GM19099 (cell line): ENCODE results near the gene MEAF6.

Experiments used
- POLR2A ChIP-seq: IDR thresholded peaks from 3 replicates; pipeline ENCODE4 v1.6.1; 2011; ENCODE audit warnings: low read depth; ENCODE audit not compliant: insufficient read length; ENCODE audit errors: extremely low read depth

The MEAF6 gene

GRCh38 chr1:37540036-37540785 lies 25.6 kb upstream of the MEAF6 start:
- TF ChIP-seq POLR2A: no peak

- TF ChIP-seq POLR2A: no peak
These were observed 22.8 kb upstream of the MEAF6 start for GRCh38 chr1:37537378-37537777.

- no peak for TF ChIP-seq POLR2A
These were observed 18.9 kb upstream of the MEAF6 start for GRCh38 chr1:37533317-37534093.

GRCh38 chr1:37519613-37520012 lies 5.0 kb upstream of the MEAF6 start:
- no peak for TF ChIP-seq POLR2A

DNA sequence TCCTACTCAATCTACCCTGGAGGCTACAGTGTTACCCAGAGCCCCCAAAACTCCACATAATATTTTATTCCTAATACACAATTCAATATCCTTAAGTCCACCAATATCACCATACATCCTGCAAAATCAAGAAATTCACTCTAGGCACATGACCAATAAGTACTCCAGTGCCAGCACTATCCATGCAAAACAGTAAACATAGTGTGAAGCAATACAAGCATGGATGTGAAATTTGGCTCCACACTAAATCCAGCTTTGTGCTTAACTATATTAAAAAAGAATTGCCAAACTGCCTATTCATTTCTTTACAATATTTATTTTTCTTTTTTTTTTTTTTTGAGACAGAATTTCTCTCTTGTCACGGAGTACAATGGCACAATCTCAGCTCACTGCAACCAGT lies 3.0 kb upstream of the MEAF6 start:
- no peak for TF ChIP-seq POLR2A

DNA sequence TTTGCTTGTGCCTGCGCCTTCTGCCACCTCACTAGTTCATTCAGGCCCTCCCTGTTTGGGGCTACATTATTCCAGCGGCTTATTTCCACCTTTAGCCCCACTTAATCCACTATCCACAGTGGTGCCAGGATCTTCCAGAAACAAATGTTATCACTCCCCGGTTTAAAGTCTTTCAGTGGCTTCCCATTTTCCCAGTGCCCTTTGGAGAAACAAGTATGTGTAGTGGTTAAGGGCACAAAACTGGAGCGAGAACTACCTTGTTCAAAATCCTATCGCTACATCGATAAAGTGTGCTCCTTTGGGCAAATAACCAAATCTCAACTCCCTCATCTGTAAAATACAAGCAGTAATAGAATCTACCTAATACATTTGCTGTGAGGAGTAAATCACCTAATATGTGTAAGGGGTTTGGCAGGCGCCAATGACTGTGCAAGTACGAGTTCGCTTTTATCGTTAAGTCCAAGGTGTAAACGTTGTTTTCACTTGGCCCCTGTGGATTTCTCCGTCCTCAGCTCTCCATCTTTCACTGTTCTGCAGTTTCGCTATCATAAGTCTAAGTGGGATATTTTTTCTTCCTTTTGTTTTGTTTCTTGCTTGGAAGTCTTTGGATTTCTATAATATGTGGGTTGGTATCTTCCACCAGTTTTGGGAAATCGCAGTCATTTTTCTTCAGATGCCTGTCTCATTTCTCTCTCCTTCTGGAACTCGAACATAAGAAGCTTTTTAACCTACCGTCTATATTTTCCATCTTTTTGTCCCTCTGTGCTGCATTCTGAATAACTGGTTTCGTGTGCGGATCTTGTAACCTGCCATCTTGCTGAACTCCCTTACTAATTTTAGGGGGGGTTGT lies 844 bp upstream of the MEAF6 start:
- no peak for TF ChIP-seq POLR2A

GRCh38 chr1:37513795-37514349 lies 694 bp downstream of the MEAF6 start:
- TF ChIP-seq POLR2A: no peak

DNA sequence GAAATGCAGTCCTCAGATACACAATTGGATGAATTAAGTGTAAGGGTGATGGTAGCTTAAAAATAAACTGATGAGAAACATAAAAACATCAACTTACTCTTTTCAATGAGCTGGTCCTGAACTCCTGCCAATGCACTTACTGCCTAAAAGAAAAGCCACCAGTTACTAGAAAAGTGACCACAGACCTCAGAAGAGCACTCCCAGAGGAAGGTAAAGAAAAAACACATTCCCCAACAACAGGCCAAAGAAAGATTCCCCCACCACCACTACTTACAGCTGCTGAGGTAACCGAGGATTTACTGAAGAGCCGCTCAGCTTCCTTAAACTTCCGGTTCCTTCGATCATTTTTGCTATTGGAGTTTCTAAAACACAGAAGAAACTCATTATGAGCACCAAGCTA lies 5.4 kb downstream of the MEAF6 start:
- no peak for TF ChIP-seq POLR2A

DNA sequence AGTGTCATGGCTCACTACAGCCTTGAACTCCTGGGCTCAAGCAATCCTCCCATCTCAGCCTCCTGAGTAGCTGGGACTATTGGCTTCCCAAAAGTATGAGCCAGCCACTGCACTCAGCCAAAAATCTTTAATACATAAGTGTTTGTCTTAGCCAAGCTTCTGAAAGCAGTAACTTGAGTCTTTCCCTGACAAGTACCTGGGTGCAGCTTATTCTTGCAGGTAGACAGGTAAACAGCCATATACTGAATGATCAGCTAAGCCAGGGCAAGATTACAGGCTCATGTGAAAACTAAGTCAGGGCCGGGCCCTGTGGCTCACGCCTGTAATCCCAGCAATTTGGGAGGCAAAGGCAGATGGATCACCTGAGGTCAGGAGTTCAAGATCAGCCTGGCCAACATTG lies 7.8 kb downstream of the MEAF6 start:
- no peak for TF ChIP-seq POLR2A

- no peak for TF ChIP-seq POLR2A
These were observed 12.5 kb downstream of the MEAF6 start for GRCh38 chr1:37502104-37502503.

DNA sequence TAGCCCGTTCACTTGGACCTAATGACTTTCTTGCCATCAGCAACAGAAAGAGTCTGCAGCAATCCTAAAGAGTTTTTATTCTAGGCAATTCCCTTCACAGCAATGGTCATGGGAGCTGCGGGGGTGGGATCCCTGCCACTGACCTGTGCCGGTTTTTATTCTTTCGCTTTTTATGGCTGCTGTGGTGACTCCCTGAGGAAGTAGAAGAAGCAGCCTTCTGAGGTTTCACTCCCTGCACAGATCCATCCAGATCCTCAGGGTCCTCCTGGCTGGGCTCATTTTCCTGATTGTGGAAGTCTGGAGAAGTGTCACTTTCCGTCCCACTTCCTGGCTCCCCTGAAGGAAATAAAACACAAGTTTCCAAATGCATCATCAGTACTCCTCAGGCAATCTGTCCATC lies 12.9 kb downstream of the MEAF6 start:
- no peak for TF ChIP-seq POLR2A

DNA sequence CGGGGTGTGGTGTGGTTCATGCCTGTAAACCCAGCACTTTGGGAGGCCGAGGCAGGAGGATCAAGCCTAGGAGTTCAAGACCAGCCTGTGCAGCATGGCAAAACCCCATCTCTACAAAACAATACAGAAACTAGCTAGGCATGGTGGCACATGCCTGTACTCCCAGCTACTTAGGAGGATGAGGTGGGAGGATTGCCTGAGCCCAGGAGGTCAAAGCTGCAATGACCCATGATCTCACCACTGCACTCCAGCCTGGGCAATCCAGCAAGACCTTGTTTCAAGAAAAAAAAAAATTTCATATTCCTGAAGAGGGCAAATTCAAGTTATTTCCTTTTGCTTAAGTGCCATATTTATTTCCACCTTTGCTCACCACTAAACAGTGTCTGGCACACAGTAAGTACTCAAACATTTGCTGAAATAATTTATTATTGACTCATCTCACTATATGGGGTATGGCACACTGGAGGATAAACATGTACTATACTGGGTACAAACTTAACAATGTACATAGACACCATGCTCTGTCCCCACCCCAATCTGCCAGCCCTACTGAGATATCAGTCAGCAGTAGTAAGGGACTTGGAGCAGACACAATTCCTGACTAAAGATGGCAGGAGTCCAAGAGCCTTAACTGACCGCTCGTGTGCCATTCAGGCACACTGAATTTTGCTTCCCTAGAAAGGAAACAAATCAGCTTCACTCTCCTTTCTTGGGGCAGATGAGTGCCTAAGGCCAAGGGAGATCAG lies 15.5 kb downstream of the MEAF6 start:
- TF ChIP-seq POLR2A: no peak

DNA sequence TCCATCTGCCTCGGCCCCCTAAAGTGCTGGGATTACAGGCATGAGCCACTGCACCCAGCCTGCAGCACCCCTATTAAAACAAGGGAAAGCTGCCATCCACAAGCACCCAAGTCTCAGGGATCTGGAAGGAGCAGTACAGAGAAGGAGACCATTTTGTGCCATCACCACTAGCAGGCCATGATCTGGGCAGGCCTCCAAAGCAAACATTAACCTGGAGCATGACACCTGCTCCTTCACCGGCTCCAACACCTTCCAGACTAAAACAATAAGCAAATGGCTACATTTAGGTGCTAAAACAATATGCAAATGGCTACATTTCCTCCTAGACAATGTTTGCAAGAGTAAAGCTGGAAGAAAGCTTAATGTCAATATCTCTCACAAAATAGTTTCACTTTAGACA lies 16.7 kb downstream of the MEAF6 start:
- TF ChIP-seq POLR2A: no peak

GRCh38 chr1:37495875-37496274 lies 18.7 kb downstream of the MEAF6 start:
- TF ChIP-seq POLR2A: no peak
